ENCODE data around the gene NMT2. TPM values are rescaled to one million over a fixed set of nuclear protein-coding genes. Genes with fewer than 3 reads are reported as not detected.

Gene NMT2
- total RNA-seq, 1 experiment from 2014 or later, result 15.7 TPM

DNA sequence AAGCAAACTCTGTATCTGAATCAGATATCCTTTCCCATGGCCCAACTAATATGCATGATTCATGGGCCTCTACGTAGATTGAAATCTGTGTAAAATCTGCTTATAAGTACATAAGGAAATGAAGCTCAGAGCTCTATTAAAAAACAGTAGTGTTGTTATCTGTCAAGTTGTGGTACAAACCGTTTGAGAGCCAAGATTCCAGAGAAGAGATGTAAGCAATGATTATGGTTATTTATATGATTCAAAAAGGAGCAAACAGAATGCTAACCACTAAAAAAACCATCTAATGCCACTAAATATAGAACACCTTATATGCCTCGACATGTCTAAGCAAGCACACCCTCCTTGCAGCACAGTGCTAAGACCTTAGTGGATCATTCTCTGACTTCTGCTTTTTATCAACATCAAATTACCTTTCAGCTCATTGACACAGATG lies 44.7 kb downstream of the NMT2 start:
- ChIA-PET POLR2A (ENCODE audit: low non-redundant PET) (no interaction called here), CTCF (no interaction called here)
- Histone ChIP-seq H3K9me3 (ENCODE audit: low read depth, low read length, poor library complexity, severe bottlenecking) (no peaks in the 10 kb centered on the region), H3K27ac (ENCODE audit: low read depth, low read length, poor library complexity, severe bottlenecking) (no peak overlapping the region), H3K4me3 (ENCODE audit: low read depth, low read length, poor library complexity, severe bottlenecking) (no peak overlapping the region), H3K4me1 (ENCODE audit: insufficient read depth, low read length, poor library complexity, severe bottlenecking) (no peaks in the 10 kb centered on the region), H3K36me3 (ENCODE audit: insufficient read depth, low read length, poor library complexity, severe bottlenecking) (no peaks in the 10 kb centered on the region), H3K27me3 (replicated peaks; ENCODE audit: insufficient read depth, low read depth, low read length, poor library complexity) (no peaks in the 10 kb centered on the region)
- TF ChIP-seq CTCF (conservative IDR thresholded peaks at IDR 0.05; ENCODE audit: low read depth, low read length) (no peak), EZH2 (IDR thresholded peaks at IDR 0.05; ENCODE audit: borderline replicate concordance, low read depth, low read length, poor library complexity, severe bottlenecking) (no peak)
- intact Hi-C loops (cut with micrococcal nuclease; ENCODE audit: unreplicated experiment), result no loop called here
- DNase-seq (ENCODE audit: low spot score), result no peak
- BruUV-seq (replicated peaks), result no TSS peak

GRCh38 chr10:15122477-15123030 lies 45.9 kb downstream of the NMT2 start:
- no peak overlapping the region for H3K27ac ChIP-seq (ENCODE audit: low read depth, low read length, poor library complexity, severe bottlenecking)

DNA sequence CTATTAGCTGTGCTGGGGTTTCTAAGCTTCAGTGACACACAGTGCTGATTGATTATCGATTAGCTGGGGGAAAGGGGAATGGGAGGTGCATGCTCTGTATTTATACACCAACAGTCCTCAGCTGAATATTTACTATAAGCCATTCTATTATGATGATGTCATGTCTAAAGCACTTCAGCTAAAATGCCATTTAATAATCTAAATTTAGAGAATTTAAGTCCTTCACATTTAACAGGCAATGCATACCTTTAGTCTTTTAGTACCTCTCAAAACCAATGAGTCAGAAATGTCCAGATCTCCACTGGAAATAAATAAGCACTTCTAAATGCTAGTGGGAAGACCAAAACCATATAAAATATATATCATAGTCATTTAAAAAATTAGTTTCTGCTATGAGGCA lies 46.8 kb downstream of the NMT2 start:
- Histone ChIP-seq H3K4me1 (ENCODE audit: insufficient read depth, low read length, poor library complexity, severe bottlenecking) (no peaks in the 10 kb centered on the region), H3K36me3 (ENCODE audit: insufficient read depth, low read length, poor library complexity, severe bottlenecking) (no peaks in the 10 kb centered on the region), H3K27me3 (replicated peaks; ENCODE audit: insufficient read depth, low read depth, low read length, poor library complexity) (no peaks in the 10 kb centered on the region), H3K9me3 (ENCODE audit: low read depth, low read length, poor library complexity, severe bottlenecking) (no peaks in the 10 kb centered on the region), H3K27ac (ENCODE audit: low read depth, low read length, poor library complexity, severe bottlenecking) (no peak overlapping the region), H3K4me3 (ENCODE audit: low read depth, low read length, poor library complexity, severe bottlenecking) (no peak overlapping the region)
- POLR2A ChIA-PET (ENCODE audit: low non-redundant PET), result no interaction called here
- no peak for TF ChIP-seq CTCF (conservative IDR thresholded peaks at IDR 0.05; ENCODE audit: low read depth, low read length)
- no peak for TF ChIP-seq EZH2 (IDR thresholded peaks at IDR 0.05; ENCODE audit: borderline replicate concordance, low read depth, low read length, poor library complexity, severe bottlenecking)
- CTCF ChIA-PET, result no interaction called here
- no peak for DNase-seq (ENCODE audit: low spot score)
- no TSS peak for BruUV-seq (replicated peaks)
- intact Hi-C loops (cut with micrococcal nuclease; ENCODE audit: unreplicated experiment), result no loop called here

More at GRCh38 chr10:15122477-15123030, 45.9 kb downstream of the NMT2 start:
- no TSS peak for BruUV-seq (replicated peaks)
- ChIA-PET POLR2A (ENCODE audit: low non-redundant PET) (no interaction called here), CTCF (no interaction called here)
- TF ChIP-seq CTCF (conservative IDR thresholded peaks at IDR 0.05; ENCODE audit: low read depth, low read length) (no peak), EZH2 (IDR thresholded peaks at IDR 0.05; ENCODE audit: borderline replicate concordance, low read depth, low read length, poor library complexity, severe bottlenecking) (no peak)
- H3K27me3 ChIP-seq (replicated peaks; ENCODE audit: insufficient read depth, low read depth, low read length, poor library complexity), result no peaks in the 10 kb centered on the region
- intact Hi-C loops (cut with micrococcal nuclease; ENCODE audit: unreplicated experiment), result no loop called here
- no peaks in the 10 kb centered on the region for H3K36me3 ChIP-seq (ENCODE audit: insufficient read depth, low read length, poor library complexity, severe bottlenecking)
- no peaks in the 10 kb centered on the region for H3K4me1 ChIP-seq (ENCODE audit: insufficient read depth, low read length, poor library complexity, severe bottlenecking)
- DNase-seq (ENCODE audit: low spot score), result no peak
- no peak overlapping the region for H3K4me3 ChIP-seq (ENCODE audit: low read depth, low read length, poor library complexity, severe bottlenecking)
- H3K9me3 ChIP-seq (ENCODE audit: low read depth, low read length, poor library complexity, severe bottlenecking), result no peaks in the 10 kb centered on the region
